Glutamatergic neuron (in vitro differentiated cells): ENCODE data around the gene C21orf58. TPM values are rescaled to one million over a fixed set of nuclear protein-coding genes. Genes with fewer than 3 reads are reported as not detected.
A peak's percentile ranks its signal among the peaks of the same experiment; 100 is the strongest.

ENCODE experiments used
- DNase-seq: peaks from one replicate; pipeline ENCODE4 v3.0.0; 2022
- H3K27ac Mint-ChIP-seq: one replicate; pipeline ENCODE4 v1.8.0; 2020; ENCODE audit warnings: mild to moderate bottlenecking, mixed read lengths, inconsistent platforms; ENCODE audit not compliant: unreplicated experiment
- H3K27me3 Mint-ChIP-seq: one replicate; pipeline ENCODE4 v1.8.0; 2020; ENCODE audit warnings: mild to moderate bottlenecking, moderate library complexity, mixed read lengths, inconsistent platforms; ENCODE audit not compliant: unreplicated experiment
- H3K36me3 Mint-ChIP-seq: one replicate; pipeline ENCODE4 v1.8.0; 2020; ENCODE audit warnings: mild to moderate bottlenecking, mixed read lengths, inconsistent platforms; ENCODE audit not compliant: unreplicated experiment
- H3K4me1 Mint-ChIP-seq: one replicate; pipeline ENCODE4 v1.8.0; 2020; ENCODE audit warnings: mild to moderate bottlenecking, low read depth, mixed read lengths, inconsistent platforms; ENCODE audit not compliant: unreplicated experiment
- H3K4me3 Mint-ChIP-seq: one replicate; pipeline ENCODE4 v1.8.0; 2020; ENCODE audit warnings: mild to moderate bottlenecking, mixed read lengths, inconsistent platforms; ENCODE audit not compliant: unreplicated experiment
- H3K9me3 Mint-ChIP-seq: one replicate; pipeline ENCODE4 v1.8.0; 2020; ENCODE audit warnings: mild to moderate bottlenecking, moderate library complexity, mixed read lengths, inconsistent platforms; ENCODE audit not compliant: unreplicated experiment
- total RNA-seq: library from RNA; stranded (reverse); fragmentation: NEBNext Ultra II Directional; extraction: Animal tissue kit (Norgen Biotek cat#: 25700); gene quantifications from one replicate; pipeline ENCODE4 v1.2.1, GENCODE V29; 2021; ENCODE audit not compliant: unreplicated experiment
- TF ChIP-seq, protein P1 (sequence below): fragments of 200-600 bp; sonication (generic); IDR thresholded peaks from one replicate; pipeline ENCODE4 v1.5.0; 2021; ENCODE audit not compliant: partially characterized antibody, unreplicated experiment

Gene C21orf58
- total RNA-seq, 1 donor from 2014 or later = 9.7 TPM

DNA sequence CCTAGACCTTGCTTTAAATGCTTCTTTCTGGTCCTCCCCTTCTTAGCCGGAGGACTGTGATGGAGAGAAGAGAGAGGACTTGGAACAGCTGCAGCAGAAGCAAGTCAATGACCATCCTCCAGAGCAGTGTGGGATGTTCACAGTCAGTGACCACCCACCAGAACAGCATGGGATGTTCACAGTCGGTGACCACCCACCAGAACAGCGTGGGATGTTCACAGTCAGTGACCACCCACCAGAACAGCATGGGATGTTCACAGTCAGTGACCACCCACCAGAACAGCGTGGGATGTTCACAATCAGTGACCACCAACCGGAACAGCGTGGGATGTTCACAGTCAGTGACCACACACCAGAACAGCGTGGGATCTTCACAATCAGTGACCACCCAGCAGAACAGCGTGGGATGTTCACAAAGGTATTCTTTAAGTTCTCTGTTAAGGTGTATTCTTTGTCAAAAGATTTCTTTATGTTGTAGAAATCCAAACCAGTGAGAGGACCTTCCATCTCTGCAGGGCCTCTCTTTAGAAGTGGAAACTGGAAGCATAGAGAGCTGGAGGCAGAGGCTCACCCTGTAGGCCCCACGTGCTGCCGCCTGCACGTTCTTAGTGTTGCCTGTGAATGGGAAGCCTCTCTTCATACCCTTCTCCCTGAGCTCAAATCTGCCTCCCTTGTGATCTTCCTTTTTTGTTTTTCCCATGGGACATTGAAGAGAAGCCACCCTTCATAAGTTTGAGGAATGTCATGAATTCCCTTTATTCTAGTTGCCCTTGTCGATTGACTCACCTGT is 10.9 kb upstream of the C21orf58 start:
- H3K27ac Mint-ChIP-seq = peak overlapping the region; percentile 55
- H3K4me3 Mint-ChIP-seq = no peak overlapping the region
- peaks cover 3% of the 10 kb centered on the region for H3K27me3 Mint-ChIP-seq
- DNase-seq = no peak
- no peaks in the 10 kb centered on the region for H3K4me1 Mint-ChIP-seq
- peaks cover 2% of the 10 kb centered on the region for H3K9me3 Mint-ChIP-seq
- H3K36me3 Mint-ChIP-seq = peaks cover 6% of the 10 kb centered on the region
- TF ChIP-seq, protein P1, sequence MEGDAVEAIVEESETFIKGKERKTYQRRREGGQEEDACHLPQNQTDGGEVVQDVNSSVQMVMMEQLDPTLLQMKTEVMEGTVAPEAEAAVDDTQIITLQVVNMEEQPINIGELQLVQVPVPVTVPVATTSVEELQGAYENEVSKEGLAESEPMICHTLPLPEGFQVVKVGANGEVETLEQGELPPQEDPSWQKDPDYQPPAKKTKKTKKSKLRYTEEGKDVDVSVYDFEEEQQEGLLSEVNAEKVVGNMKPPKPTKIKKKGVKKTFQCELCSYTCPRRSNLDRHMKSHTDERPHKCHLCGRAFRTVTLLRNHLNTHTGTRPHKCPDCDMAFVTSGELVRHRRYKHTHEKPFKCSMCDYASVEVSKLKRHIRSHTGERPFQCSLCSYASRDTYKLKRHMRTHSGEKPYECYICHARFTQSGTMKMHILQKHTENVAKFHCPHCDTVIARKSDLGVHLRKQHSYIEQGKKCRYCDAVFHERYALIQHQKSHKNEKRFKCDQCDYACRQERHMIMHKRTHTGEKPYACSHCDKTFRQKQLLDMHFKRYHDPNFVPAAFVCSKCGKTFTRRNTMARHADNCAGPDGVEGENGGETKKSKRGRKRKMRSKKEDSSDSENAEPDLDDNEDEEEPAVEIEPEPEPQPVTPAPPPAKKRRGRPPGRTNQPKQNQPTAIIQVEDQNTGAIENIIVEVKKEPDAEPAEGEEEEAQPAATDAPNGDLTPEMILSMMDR = no peak

DNA sequence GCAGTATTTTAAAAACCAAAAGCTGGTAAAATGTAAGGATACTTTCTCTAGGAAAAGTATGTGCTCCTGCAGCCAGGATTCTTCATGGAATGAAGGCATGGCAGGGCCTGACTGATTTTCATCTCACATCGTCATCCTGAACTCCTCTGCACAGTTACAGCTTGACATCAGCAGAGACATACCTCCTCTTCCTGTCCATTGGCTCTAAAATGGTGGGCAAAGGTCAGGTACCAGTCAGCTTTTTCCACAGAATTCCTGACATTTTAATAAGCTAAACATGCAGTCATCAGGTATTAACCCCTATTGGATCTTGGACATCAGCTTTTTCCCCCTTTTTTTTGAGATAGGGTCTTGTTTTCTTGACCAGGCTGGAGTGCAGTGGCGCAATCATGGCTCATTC is 6.1 kb upstream of the C21orf58 start:
- DNase-seq = no peak
- TF ChIP-seq, protein P1 = no peak
- H3K27me3 Mint-ChIP-seq = peaks cover 11% of the 10 kb centered on the region
- H3K4me1 Mint-ChIP-seq = peaks cover 19% of the 10 kb centered on the region
- H3K27ac Mint-ChIP-seq = no peak overlapping the region
- peaks cover 3% of the 10 kb centered on the region for H3K36me3 Mint-ChIP-seq
- H3K4me3 Mint-ChIP-seq = no peak overlapping the region
- H3K9me3 Mint-ChIP-seq = peaks cover 9% of the 10 kb centered on the region

DNA sequence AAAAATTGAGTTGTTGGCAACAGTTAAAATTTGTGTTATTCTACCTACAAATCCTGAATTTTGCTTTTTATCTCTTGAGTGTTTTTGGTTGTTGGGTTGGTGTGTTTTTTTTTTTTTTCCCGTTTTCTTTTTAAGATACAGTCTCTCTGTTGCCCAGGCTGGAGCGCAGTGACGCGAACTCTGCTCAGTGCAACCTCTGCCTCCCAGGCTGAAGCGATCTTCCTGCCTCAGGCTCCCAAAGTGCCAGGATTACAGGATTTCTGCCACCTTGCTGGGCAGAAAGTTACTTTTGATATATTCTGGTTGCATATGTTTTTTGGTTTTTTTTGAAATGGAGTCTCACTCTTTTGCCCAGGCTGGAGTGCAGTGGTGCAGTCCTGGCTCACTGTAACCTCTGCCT is 4.5 kb upstream of the C21orf58 start:
- peak overlapping the region; percentile 55 for H3K4me3 Mint-ChIP-seq

DNA sequence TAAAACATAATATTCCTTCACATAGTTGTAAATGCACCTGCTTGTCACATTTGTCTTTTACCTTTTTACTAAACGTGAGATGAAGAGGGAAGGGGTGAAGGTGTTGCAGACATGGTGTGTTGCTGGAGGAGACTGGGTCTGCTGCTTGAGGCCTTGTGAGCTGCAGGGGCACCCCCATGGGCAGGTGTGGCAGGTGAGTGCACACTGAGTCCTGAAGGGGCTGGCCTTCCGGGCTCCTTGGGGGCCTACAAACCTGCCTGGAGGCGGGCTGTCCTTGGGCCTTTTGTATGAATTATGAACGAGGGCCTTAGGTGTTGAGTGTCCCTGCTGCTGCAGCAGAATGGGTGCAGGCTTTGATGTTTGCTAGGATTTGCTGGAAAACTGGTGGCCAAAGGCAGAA is 4.0 kb upstream of the C21orf58 start:
- TF ChIP-seq, protein P1 = no peak
- Mint-ChIP-seq H3K4me1 (peaks cover 19% of the 10 kb centered on the region), H3K27me3 (peaks cover 16% of the 10 kb centered on the region), H3K36me3 (peaks cover 3% of the 10 kb centered on the region), H3K27ac (peak overlapping the region; percentile 40), H3K4me3 (peak overlapping the region; percentile 63), H3K9me3 (peaks cover 13% of the 10 kb centered on the region)
- no peak for DNase-seq

More for the DNA sequence above, 4.5 kb upstream of the C21orf58 start:
- Mint-ChIP-seq H3K27me3 (peaks cover 13% of the 10 kb centered on the region), H3K9me3 (peaks cover 10% of the 10 kb centered on the region), H3K4me1 (peaks cover 19% of the 10 kb centered on the region), H3K36me3 (peaks cover 3% of the 10 kb centered on the region), H3K27ac (peak overlapping the region; percentile 23)
- no peak for DNase-seq
- TF ChIP-seq, protein P1 = no peak

DNA sequence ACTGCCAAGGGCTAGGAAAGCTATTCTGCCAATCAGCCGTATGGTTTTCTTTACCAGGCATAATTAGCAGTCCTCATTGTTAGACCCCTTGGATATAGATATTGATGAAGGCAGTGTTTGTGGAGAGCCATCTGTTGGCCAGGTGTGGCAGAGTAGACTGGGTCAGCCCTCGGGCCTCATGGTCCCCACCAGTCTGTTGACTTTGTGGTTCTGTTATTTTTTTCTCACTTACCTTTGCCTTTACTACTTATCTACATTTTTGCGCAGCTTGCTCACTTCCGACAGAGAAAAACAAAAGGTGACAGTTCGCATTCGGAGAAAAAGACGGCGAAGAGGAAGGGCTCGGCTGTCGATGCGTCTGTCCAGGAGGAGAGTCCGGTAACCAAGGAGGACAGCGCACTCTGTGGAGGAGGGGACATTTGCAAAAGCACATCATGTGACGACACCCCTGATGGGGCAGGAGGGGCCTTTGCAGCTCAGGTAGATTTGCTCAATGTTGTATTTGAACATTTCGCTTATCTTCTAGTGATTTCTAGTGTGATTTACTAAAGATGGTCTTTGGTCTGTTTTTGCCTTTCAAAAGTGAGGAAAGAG is 2.5 kb upstream of the C21orf58 start:
- Mint-ChIP-seq H3K27ac (peak overlapping the region; percentile 96), H3K27me3 (peaks cover 16% of the 10 kb centered on the region), H3K9me3 (peaks cover 14% of the 10 kb centered on the region), H3K36me3 (peaks cover 3% of the 10 kb centered on the region), H3K4me1 (peaks cover 19% of the 10 kb centered on the region), H3K4me3 (peak overlapping the region; percentile 97)
- peak; percentile 31 for DNase-seq
- TF ChIP-seq, protein P1 = no peak
